Hypothalamus (tissue), 51 donors: ENCODE measurements around the gene TRIM49D2.
"Not testable (repeated sequence)": the region's sequence is repeated elsewhere in the genome, so short reads cannot be mapped to it uniquely, and the experiment has no call there.

ENCODE experiments used
- DNase-seq, 51 donors: peaks; one replicate each; lab custom pipeline; 2025; lab: John Stamatoyannopoulos, UW

Gene TRIM49D2

GRCh38 chr11:89923764-89924163 lies at the start of gene TRIM49D2:
Gene TRIM49D2 (plus strand): TSS chr11:89924064. CDS start chr11:89926762, 2,698 bp downstream.
- not testable (repeated sequence) for DNase-seq

- DNase-seq: not testable (repeated sequence)
These were observed 46.4 kb upstream of the TRIM49D2 start for GRCh38 chr11:89877511-89877910.

GRCh38 chr11:89893245-89893644 lies 30.6 kb upstream of the TRIM49D2 start:
- not testable (repeated sequence) for DNase-seq

GRCh38 chr11:89900809-89901208 lies 23.1 kb upstream of the TRIM49D2 start:
- not testable (repeated sequence) for DNase-seq

- no peak for DNase-seq
These were observed 1.6 kb upstream of the TRIM49D2 start, which contains the start of gene TRIM49D1 for GRCh38 chr11:89922195-89922660. Gene TRIM49D1 (minus strand): TSS chr11:89922245. CDS start chr11:89917710, 4,535 bp downstream.

GRCh38 chr11:89960833-89961232 lies 37.0 kb downstream of the TRIM49D2 start:
- not testable (repeated sequence) for DNase-seq

GRCh38 chr11:89965737-89966136 lies 41.9 kb downstream of the TRIM49D2 start, which contains the start of gene TRIM64:
Gene TRIM64 (plus strand): TSS chr11:89966037. CDS start chr11:89968504, 2,467 bp downstream.
- DNase-seq: not testable (repeated sequence)
